Gastroesophageal sphincter (tissue), 3 donors: ENCODE measurements around the gene KLC1.

Experiments used
- POLR2A ChIP-seq, 2 donors: fragments of 450-650 bp; IDR thresholded peaks; one replicate each; pipeline ENCODE4 v1.6.1; 2017; ENCODE audit warnings: antibody characterized with exemption in 2 of 2, mild to moderate bottlenecking in 2 of 2, moderate library complexity in 1 of 2
- TF ChIP-seq, protein P1 (sequence below), 4 experiments: fragments of 200-600 bp in 2 of 4; fragments of 450-650 bp in 2 of 4; sonication (generic) in 1 of 4; IDR thresholded peaks; one replicate each; pipeline ENCODE4 v1.5.1; 2017 to 2019; ENCODE audit warnings: antibody characterized with exemption in 4 of 4, mild to moderate bottlenecking in 2 of 4, moderate library complexity in 2 of 4

DNA sequence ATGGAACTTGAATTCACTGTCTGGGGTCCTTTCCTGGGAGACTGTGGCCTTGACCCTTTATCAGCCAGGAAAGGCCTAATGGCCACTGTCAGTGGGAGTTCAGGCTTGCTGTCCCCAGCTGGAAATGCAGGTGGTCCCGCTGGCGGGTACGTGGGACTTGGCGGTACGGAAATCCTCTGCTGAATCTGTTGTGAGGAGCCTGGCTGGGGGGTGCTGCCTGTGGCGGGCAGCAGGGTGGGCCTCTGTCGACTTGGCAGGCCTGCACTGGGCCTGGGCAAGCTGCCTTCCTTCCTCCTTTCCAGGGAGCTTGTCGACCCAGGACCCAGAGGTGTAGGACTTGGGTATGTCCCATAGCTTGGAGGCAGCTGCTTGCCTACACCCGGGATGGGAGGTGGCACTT, 112.9 kb downstream of the KLC1 start:
- TF ChIP-seq, protein P1, sequence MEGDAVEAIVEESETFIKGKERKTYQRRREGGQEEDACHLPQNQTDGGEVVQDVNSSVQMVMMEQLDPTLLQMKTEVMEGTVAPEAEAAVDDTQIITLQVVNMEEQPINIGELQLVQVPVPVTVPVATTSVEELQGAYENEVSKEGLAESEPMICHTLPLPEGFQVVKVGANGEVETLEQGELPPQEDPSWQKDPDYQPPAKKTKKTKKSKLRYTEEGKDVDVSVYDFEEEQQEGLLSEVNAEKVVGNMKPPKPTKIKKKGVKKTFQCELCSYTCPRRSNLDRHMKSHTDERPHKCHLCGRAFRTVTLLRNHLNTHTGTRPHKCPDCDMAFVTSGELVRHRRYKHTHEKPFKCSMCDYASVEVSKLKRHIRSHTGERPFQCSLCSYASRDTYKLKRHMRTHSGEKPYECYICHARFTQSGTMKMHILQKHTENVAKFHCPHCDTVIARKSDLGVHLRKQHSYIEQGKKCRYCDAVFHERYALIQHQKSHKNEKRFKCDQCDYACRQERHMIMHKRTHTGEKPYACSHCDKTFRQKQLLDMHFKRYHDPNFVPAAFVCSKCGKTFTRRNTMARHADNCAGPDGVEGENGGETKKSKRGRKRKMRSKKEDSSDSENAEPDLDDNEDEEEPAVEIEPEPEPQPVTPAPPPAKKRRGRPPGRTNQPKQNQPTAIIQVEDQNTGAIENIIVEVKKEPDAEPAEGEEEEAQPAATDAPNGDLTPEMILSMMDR (IDR thresholded peaks at IDR 0.05) = no peak
- no peak for TF ChIP-seq POLR2A (IDR thresholded peaks at IDR 0.05)
